ENCODE results near the gene KAZN.

- TF ChIP-seq NFRKB (IDR thresholded peaks at IDR 0.05): no peak
- no peak for TF ChIP-seq PKNOX1 (IDR thresholded peaks at IDR 0.05)
- TF ChIP-seq SP1 (IDR thresholded peaks at IDR 0.05): no peak
- no peak for TF ChIP-seq FOXK2 (IDR thresholded peaks at IDR 0.05)
- no peak for TF ChIP-seq ZNF384 (IDR thresholded peaks at IDR 0.05)
- TF ChIP-seq SUZ12 (IDR thresholded peaks at IDR 0.05): no peak
- no peak for TF ChIP-seq FOXM1 (IDR thresholded peaks at IDR 0.05; ENCODE audit: borderline replicate concordance)
- TF ChIP-seq LEF1 (IDR thresholded peaks at IDR 0.05; ENCODE audit: borderline replicate concordance): no peak
- no peak for TF ChIP-seq ELF4 (IDR thresholded peaks at IDR 0.05)
Observed at GRCh38 chr1:15100880-15101760, 502.6 kb downstream of the KAZN start.

Measured in HEK293T (cell line).